Astrocyte of the cerebellum (primary cell): ENCODE results near the gene PTK6.

Source experiments
- DNase-seq: peaks from one replicate; pipeline ENCODE4 v3.0.0-alpha.2; 2011; ENCODE audit warnings: low read depth
- H3K4me3 ChIP-seq: 2 replicates; pipeline ENCODE4 v1.5.1; 2011; ENCODE audit warnings: mild to moderate bottlenecking, low read depth, low read length, moderate library complexity
- in situ Hi-C: cut with HindIII; loops from 2 replicates; pipeline ENCODE4 v1.10.0; 2017; ENCODE audit warnings: low sequenced_read_pairs
- TF ChIP-seq, protein P1 (sequence below): IDR thresholded peaks from 2 replicates; pipeline ENCODE4 v1.5.1; 2012; ENCODE audit warnings: low read length, low read depth, moderate library complexity, mild to moderate bottlenecking; ENCODE audit errors: missing control alignments

PTK6 gene

DNA sequence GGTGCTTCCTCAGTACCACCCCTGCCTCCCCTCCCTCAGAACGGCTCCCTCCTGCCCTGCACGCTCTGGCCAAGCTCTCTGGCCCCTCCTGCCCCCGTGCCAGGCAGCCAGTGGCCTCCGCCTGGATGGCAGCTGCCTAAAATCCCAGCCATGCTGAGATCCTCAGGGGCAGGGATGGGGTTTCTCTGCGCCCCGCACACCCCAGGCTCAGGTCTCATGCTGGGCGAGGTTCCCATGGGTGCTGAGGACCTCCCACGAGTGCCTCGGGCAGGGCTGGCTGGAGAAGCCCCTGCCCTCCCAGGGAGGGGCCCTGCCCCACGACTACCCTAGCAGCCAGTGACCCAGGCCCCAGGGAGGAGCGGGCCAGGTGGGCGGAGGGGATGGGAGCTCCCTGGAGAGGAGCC is 2.7 kb downstream of the PTK6 start:
- in situ Hi-C loops = loop anchor here (10.0 kb wide), 1 partner anchor 130 kb away; no protein-coding TSS in a partner anchor
- DNase-seq = no peak
- TF ChIP-seq, protein P1, sequence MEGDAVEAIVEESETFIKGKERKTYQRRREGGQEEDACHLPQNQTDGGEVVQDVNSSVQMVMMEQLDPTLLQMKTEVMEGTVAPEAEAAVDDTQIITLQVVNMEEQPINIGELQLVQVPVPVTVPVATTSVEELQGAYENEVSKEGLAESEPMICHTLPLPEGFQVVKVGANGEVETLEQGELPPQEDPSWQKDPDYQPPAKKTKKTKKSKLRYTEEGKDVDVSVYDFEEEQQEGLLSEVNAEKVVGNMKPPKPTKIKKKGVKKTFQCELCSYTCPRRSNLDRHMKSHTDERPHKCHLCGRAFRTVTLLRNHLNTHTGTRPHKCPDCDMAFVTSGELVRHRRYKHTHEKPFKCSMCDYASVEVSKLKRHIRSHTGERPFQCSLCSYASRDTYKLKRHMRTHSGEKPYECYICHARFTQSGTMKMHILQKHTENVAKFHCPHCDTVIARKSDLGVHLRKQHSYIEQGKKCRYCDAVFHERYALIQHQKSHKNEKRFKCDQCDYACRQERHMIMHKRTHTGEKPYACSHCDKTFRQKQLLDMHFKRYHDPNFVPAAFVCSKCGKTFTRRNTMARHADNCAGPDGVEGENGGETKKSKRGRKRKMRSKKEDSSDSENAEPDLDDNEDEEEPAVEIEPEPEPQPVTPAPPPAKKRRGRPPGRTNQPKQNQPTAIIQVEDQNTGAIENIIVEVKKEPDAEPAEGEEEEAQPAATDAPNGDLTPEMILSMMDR = no peak
- no peak overlapping the region for H3K4me3 ChIP-seq

DNA sequence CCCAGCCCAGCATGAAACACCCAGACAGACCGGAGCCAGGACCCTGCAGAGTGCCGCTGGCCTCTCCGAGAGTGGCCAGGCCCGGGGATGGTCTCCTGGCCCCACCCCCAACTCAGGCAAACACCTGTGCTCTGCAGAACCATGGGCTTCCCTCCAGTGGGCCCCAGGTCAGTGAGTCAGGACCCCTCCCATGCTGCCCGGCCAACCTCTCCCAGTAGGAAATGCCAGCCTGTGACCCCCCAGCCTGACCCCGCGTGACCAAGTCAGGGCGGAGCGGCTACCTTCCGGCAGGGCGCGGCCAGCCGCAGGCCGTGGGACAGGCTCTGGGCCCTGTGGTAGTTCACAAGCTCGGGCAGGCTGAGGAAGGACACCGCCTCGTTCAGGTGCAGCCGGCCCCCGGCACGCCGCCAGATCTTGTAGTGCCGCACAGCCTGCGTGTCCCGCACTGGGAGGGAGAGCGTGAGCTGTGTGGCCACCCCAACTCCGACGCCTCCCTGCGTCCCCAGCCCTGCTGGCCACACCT is 3.2 kb downstream of the PTK6 start:
- in situ Hi-C loops = loop anchor here (10.0 kb wide), 1 partner anchor 131 kb away; no protein-coding TSS in a partner anchor
- TF ChIP-seq, protein P1 = no peak
- DNase-seq = no peak
- H3K4me3 ChIP-seq = no peak overlapping the region

DNA sequence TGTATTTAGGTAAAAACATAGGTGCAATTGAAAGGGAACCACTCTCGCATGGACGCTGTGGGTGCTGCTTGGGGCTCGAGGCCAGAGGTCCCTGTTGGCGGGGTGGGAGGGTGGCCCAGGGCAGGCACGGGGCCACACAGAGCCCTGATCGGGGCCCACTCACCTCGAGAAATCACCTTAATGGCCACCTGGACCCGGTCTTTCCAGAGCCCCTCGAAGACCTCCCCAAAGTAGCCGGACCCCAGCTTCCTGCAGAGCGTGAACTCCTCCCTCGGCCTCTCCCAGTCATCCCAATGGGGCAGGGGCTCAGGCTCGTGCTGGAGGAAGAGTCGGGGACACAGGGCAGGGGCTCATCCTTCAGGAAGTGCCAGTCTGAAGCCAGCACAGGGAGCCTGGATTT is 3.8 kb downstream of the PTK6 start:
- no peak for DNase-seq
- TF ChIP-seq, protein P1 = no peak
- H3K4me3 ChIP-seq = no peak overlapping the region
- in situ Hi-C loops = loop anchor here (10.0 kb wide), 1 partner anchor 131 kb away; no protein-coding TSS in a partner anchor

DNA sequence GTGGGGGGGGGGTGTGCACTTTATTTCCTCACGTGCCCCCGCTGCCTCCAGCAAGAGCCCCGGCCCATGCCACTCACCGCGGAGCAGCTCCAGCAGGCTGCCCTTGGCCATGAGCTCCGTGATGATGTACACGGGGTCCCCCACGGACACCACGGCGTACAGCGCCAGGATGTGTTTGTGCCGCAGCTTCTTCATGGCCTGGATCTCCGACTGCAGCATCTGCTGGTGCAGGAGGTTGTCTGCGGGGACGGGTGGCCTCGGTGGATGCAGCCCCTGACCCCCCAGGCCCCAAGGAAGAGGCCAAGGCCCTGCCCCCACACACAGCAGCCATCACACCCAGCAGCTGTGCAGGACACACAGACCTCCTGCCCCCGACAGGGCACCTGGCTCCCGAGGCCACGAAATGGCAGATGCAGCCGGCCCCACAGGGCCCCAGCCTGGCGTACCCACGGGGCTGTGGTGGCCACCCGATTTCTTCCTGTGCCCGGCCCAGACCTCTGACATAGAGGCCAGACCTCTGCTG is 4.7 kb downstream of the PTK6 start:
- in situ Hi-C loops = loop anchor here (10.0 kb wide), 1 partner anchor 132 kb away; no protein-coding TSS in a partner anchor
- no peak for DNase-seq
- H3K4me3 ChIP-seq = no peak overlapping the region
- TF ChIP-seq, protein P1 = no peak

DNA sequence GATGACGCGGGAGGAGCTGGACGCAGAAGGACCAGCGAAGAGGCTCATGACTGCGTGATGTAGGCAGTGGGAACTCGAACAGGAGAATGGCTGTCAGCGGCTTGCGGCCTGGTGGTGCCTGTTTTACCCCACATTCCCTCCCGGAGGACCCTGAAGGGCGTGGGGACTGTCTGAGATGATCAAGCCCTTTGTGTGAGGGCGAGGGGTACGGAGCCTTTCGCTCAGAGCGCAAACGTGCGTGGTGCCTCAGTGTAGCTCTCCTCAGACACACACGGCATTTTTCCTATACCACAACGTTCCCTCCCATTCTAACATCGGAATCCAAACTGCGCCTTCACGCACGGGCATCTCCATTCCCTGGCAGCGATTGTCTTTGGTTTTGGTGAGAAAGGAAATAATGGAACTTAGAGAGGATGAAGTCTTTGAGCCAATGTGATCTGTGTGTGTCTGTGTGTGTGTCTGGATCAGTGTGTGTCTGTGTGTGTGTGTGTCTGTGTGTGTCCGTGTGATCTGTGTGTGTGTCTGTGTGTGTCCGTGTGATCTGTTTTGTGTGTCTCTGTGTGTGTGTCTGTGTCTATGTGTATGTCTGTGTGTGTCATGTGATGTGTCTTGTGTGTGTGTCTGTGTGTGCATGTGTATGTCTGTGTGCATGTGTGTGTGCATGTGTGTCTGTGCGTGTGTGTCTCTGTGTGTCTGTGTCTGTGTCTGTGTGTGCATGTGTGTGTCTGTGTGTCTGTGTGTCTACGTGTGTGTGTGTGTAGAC is 5.3 kb downstream of the PTK6 start:
- in situ Hi-C loops = loop anchor here (10.0 kb wide), 1 partner anchor 133 kb away; no protein-coding TSS in a partner anchor
- H3K4me3 ChIP-seq = no peak overlapping the region
- TF ChIP-seq, protein P1 = no peak
- no peak for DNase-seq

DNA sequence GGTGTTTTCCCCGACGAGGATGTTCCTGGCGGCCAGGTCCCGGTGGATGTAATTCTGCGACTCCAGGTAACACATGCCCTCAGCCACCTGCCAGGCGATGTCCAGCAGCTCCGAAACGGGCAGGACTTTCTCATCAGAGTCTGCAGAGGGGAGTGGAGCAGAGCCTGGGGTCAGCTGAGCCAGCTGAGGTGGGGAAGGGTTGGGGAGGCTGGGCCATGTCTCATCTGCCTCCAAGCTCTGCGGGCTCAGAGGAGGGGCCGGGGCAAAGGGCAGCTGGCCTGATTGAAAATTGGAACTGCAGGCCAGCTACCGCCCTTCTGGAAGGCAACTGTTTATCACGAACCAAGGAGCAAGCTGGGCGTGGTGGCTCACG is 6.4 kb downstream of the PTK6 start:
- DNase-seq = no peak
- TF ChIP-seq, protein P1 = no peak
- in situ Hi-C loops = loop anchor here (10.0 kb wide), 1 partner anchor 134 kb away; no protein-coding TSS in a partner anchor
- no peak overlapping the region for H3K4me3 ChIP-seq
